Measurements from ENCODE around the gene HCFC2. TPM values are rescaled to one million over a fixed set of nuclear protein-coding genes. Genes with fewer than 3 reads are reported as not detected.

The HCFC2 gene
- total and polyA plus RNA-seq, 4 donors = 5.8 to 17.4 (median 9.9) TPM

DNA sequence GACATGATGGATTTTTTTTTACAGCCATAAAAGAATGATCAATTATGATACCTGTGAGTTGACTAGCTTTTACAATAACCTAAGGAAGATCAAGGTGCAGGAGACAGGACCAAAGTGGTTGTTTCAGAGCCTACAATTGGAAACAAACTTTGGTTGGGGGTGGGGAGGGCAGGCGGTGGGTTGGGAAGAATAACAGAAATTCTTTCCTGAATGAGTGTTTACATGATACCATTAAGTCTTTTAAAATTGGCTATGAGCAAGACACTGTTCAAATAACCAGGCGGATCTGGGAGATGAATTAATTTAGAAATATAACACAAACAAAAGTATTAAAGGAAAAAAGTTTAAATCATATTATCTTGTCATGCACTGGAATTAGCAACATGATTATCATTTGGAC is 66.4 kb downstream of the HCFC2 start:
- no peaks in the 10 kb centered on the region for H3K9me3 ChIP-seq (ENCODE audit: control insufficient read depth in 4 of 4, low read length in 3 of 4)
- H3K36me3 ChIP-seq (ENCODE audit: control insufficient read depth in 4 of 4, insufficient read depth in 3 of 4, low read depth in 1 of 4, low read length in 3 of 4) = peaks cover 1 to 22% (median 9%) of the 10 kb centered on the region in 4 donors
- no peak overlapping the region for H3K9ac ChIP-seq (ENCODE audit: low read depth in 1 of 2, low read length in 2 of 2)
- WGBS = 69% methylated on average over 2 of the region's 2 CpGs
- no peaks in the 10 kb centered on the region for H3K27me3 ChIP-seq (ENCODE audit: control insufficient read depth in 4 of 4, insufficient read depth in 4 of 4, low read length in 3 of 4)
- H3K4me3 ChIP-seq (ENCODE audit: low read depth in 1 of 3, low read length in 3 of 3) = no peak overlapping the region
- no peak for DNase-seq (ENCODE audit: low spot score)
- peaks cover 9 to 37% (median 27%) of the 10 kb centered on the region in 4 donors for H3K4me1 ChIP-seq (ENCODE audit: control insufficient read depth in 4 of 4, insufficient read depth in 4 of 4, low read length in 3 of 4)
- TF ChIP-seq HNF4G (IDR thresholded peaks at IDR 0.05) (no peak), HNF4A (conservative IDR thresholded peaks at IDR 0.05) (no peak), YY1 (IDR thresholded peaks at IDR 0.05) (no peak), TAF1 (conservative IDR thresholded peaks at IDR 0.05) (no peak), NR2F2 (IDR thresholded peaks at IDR 0.05) (no peak)
- TF ChIP-seq, protein P1, sequence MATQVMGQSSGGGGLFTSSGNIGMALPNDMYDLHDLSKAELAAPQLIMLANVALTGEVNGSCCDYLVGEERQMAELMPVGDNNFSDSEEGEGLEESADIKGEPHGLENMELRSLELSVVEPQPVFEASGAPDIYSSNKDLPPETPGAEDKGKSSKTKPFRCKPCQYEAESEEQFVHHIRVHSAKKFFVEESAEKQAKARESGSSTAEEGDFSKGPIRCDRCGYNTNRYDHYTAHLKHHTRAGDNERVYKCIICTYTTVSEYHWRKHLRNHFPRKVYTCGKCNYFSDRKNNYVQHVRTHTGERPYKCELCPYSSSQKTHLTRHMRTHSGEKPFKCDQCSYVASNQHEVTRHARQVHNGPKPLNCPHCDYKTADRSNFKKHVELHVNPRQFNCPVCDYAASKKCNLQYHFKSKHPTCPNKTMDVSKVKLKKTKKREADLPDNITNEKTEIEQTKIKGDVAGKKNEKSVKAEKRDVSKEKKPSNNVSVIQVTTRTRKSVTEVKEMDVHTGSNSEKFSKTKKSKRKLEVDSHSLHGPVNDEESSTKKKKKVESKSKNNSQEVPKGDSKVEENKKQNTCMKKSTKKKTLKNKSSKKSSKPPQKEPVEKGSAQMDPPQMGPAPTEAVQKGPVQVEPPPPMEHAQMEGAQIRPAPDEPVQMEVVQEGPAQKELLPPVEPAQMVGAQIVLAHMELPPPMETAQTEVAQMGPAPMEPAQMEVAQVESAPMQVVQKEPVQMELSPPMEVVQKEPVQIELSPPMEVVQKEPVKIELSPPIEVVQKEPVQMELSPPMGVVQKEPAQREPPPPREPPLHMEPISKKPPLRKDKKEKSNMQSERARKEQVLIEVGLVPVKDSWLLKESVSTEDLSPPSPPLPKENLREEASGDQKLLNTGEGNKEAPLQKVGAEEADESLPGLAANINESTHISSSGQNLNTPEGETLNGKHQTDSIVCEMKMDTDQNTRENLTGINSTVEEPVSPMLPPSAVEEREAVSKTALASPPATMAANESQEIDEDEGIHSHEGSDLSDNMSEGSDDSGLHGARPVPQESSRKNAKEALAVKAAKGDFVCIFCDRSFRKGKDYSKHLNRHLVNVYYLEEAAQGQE (IDR thresholded peaks at IDR 0.05) = no peak
- TF ChIP-seq, protein P2, sequence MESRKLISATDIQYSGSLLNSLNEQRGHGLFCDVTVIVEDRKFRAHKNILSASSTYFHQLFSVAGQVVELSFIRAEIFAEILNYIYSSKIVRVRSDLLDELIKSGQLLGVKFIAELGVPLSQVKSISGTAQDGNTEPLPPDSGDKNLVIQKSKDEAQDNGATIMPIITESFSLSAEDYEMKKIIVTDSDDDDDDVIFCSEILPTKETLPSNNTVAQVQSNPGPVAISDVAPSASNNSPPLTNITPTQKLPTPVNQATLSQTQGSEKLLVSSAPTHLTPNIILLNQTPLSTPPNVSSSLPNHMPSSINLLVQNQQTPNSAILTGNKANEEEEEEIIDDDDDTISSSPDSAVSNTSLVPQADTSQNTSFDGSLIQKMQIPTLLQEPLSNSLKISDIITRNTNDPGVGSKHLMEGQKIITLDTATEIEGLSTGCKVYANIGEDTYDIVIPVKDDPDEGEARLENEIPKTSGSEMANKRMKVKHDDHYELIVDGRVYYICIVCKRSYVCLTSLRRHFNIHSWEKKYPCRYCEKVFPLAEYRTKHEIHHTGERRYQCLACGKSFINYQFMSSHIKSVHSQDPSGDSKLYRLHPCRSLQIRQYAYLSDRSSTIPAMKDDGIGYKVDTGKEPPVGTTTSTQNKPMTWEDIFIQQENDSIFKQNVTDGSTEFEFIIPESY (IDR thresholded peaks at IDR 0.05) = no peak
- TF ChIP-seq, protein P3, sequence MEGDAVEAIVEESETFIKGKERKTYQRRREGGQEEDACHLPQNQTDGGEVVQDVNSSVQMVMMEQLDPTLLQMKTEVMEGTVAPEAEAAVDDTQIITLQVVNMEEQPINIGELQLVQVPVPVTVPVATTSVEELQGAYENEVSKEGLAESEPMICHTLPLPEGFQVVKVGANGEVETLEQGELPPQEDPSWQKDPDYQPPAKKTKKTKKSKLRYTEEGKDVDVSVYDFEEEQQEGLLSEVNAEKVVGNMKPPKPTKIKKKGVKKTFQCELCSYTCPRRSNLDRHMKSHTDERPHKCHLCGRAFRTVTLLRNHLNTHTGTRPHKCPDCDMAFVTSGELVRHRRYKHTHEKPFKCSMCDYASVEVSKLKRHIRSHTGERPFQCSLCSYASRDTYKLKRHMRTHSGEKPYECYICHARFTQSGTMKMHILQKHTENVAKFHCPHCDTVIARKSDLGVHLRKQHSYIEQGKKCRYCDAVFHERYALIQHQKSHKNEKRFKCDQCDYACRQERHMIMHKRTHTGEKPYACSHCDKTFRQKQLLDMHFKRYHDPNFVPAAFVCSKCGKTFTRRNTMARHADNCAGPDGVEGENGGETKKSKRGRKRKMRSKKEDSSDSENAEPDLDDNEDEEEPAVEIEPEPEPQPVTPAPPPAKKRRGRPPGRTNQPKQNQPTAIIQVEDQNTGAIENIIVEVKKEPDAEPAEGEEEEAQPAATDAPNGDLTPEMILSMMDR (IDR thresholded peaks at IDR 0.05; ENCODE audit: low read depth, low read length, missing input control) = no peak
- H3K27ac ChIP-seq (ENCODE audit: low read depth in 1 of 2, low read length in 2 of 2) = no peak overlapping the region

DNA sequence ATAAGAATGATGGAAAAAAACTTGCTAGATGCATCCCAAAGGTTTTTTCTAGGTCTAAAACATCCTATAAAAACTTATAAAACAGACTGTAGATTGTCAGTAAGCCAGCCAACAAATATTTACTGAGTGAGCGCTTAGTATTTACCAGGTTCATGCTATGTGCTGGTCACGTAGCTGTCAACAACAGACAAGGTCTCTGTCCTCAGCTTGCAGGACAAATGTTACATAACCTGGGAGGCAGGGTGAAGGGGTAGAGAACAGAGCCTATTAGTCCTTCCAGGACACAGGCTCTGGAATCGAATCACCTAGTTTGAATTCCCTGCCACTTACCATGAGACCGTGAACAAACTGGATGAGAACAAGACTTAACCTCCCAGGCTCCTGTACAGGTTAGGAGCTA is 67.3 kb downstream of the HCFC2 start:
- no peaks in the 10 kb centered on the region for H3K27me3 ChIP-seq (ENCODE audit: control insufficient read depth in 4 of 4, insufficient read depth in 4 of 4, low read length in 3 of 4)
- peaks cover 1 to 19% (median 5%) of the 10 kb centered on the region in 4 donors for H3K36me3 ChIP-seq (ENCODE audit: control insufficient read depth in 4 of 4, insufficient read depth in 3 of 4, low read depth in 1 of 4, low read length in 3 of 4)
- peak overlapping the region; percentile 9 to 15 for H3K27ac ChIP-seq (ENCODE audit: low read depth in 1 of 2, low read length in 2 of 2)
- no peak overlapping the region for H3K9ac ChIP-seq (ENCODE audit: low read depth in 1 of 2, low read length in 2 of 2)
- no peaks in the 10 kb centered on the region for H3K9me3 ChIP-seq (ENCODE audit: control insufficient read depth in 4 of 4, low read length in 3 of 4)
- no peak overlapping the region for H3K4me3 ChIP-seq (ENCODE audit: low read depth in 1 of 3, low read length in 3 of 3)
- peaks cover 9 to 38% (median 29%) of the 10 kb centered on the region in 4 donors for H3K4me1 ChIP-seq (ENCODE audit: control insufficient read depth in 4 of 4, insufficient read depth in 4 of 4, low read length in 3 of 4)
- DNase-seq (ENCODE audit: low spot score) = no peak
- WGBS = 35% methylated on average over 4 of the region's 4 CpGs
- TF ChIP-seq NR2F2 (IDR thresholded peaks at IDR 0.05) (no peak), JUND (IDR thresholded peaks at IDR 0.05) (peak; percentile 36 to 50), HNF4A (conservative IDR thresholded peaks at IDR 0.05) (peak; percentile 61 to 83), RAD21 (IDR thresholded peaks at IDR 0.05) (peak in 1 of 2 donors; percentile 18), EGR1 (IDR thresholded peaks at IDR 0.05; ENCODE audit: low read depth in 2 of 2) (peak in 1 of 2 donors; percentile 43), HNF4G (IDR thresholded peaks at IDR 0.05) (no peak), FOXA1 (IDR thresholded peaks at IDR 0.05) (peak; percentile 92), RXRA (IDR thresholded peaks at IDR 0.05) (peak; percentile 90 to 96), SP1 (IDR thresholded peaks at IDR 0.05) (peak; percentile 69), FOXA2 (IDR thresholded peaks at IDR 0.05) (peak; percentile 96), GABPA (IDR thresholded peaks at IDR 0.05 in 1 of 2, conservative IDR thresholded peaks at IDR 0.05 in 1 of 2) (no peak), TAF1 (conservative IDR thresholded peaks at IDR 0.05) (no peak)
- TF ChIP-seq, protein P4, sequence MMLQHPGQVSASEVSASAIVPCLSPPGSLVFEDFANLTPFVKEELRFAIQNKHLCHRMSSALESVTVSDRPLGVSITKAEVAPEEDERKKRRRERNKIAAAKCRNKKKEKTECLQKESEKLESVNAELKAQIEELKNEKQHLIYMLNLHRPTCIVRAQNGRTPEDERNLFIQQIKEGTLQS (IDR thresholded peaks at IDR 0.05) = no peak
- TF ChIP-seq, protein P3 (IDR thresholded peaks at IDR 0.05; ENCODE audit: low read depth, low read length, missing input control) = no peak
- TF ChIP-seq, protein P1 (IDR thresholded peaks at IDR 0.05) = peak; percentile 32

All from liver (tissue), 9 donors.